Sigmoid colon (tissue), 4 donors: ENCODE results near the gene TOP2B.

Source experiments
- CTCF ChIP-seq, 4 experiments: fragments of 450-650 bp in 3 of 4; fragments of 200-600 bp in 1 of 4; IDR thresholded peaks; one replicate each; pipeline ENCODE4 v1.5.1; 2016 to 2019; ENCODE audit warnings: antibody characterized with exemption in 4 of 4, mild to moderate bottlenecking in 3 of 4, moderate library complexity in 2 of 4
- POLR2AphosphoS5 ChIP-seq, 4 donors: sonication (generic); formaldehyde crosslinking; IDR thresholded peaks; one replicate each; pipeline ENCODE4 v1.6.1; 2017; ENCODE audit warnings: antibody characterized with exemption in 4 of 4

GRCh38 chr3:25648107-25648535 lies 16.6 kb downstream of the TOP2B start:
- TF ChIP-seq POLR2AphosphoS5 (IDR thresholded peaks at IDR 0.05) (no peak), CTCF (IDR thresholded peaks at IDR 0.05) (peak; percentile 76 to 95 (median 86))
